Neutrophil (primary cell): ENCODE measurements around the gene ZNF83.

ENCODE experiments used
- H3K27ac ChIP-seq: fragments of 200-600 bp; sonication (generic); 2 replicates; pipeline ENCODE4 v1.5.1; 2016; ENCODE audit warnings: mild to moderate bottlenecking, moderate library complexity
- H3K27me3 ChIP-seq: fragments of 200-600 bp; sonication (generic); 2 replicates; pipeline ENCODE4 v1.6.0; 2016; ENCODE audit warnings: mild to moderate bottlenecking
- H3K36me3 ChIP-seq: fragments of 200-600 bp; sonication (generic); 2 replicates; pipeline ENCODE4 v1.5.1; 2017
- H3K4me1 ChIP-seq, 2 experiments: fragments of 200-600 bp in 1 of 2; sonication (generic) in 1 of 2; 1 replicate in 1 of 2; 2 replicates in 1 of 2; pipeline versions ENCODE4 v1.5.1 to v1.6.1; 2013 to 2016; ENCODE audit warnings: low read depth in 1 of 2, low read length in 1 of 2, mild to moderate bottlenecking in 1 of 2, moderate library complexity in 1 of 2; ENCODE audit not compliant: control insufficient read depth in 1 of 2, insufficient read depth in 1 of 2
- H3K4me3 ChIP-seq, 2 experiments: fragments of 200-600 bp in 1 of 2; sonication (generic) in 1 of 2; 1 replicate in 1 of 2; 2 replicates in 1 of 2; pipeline ENCODE4 v1.5.1; 2013 to 2016; ENCODE audit warnings: low read depth in 1 of 2, low read length in 1 of 2, mild to moderate bottlenecking in 1 of 2, moderate library complexity in 1 of 2
- H3K9me3 ChIP-seq: fragments of 200-600 bp; sonication (generic); 2 replicates; pipeline ENCODE4 v1.5.1; 2016
- CTCF ChIP-seq: fragments of 200-600 bp; sonication (generic); IDR thresholded peaks from 2 replicates; pipeline ENCODE4 v1.5.1; 2016; ENCODE audit warnings: antibody characterized with exemption

ZNF83 gene

GRCh38 chr19:52673014-52673413 is 34.9 kb upstream of the ZNF83 start:
- peaks cover 3% of the 10 kb centered on the region for H3K9me3 ChIP-seq
- H3K27ac ChIP-seq, result no peak overlapping the region
- H3K27me3 ChIP-seq, result no peaks in the 10 kb centered on the region
- no peak for TF ChIP-seq CTCF
- H3K36me3 ChIP-seq, result no peaks in the 10 kb centered on the region
- no peak overlapping the region for H3K4me3 ChIP-seq
- H3K4me1 ChIP-seq, result no peaks in the 10 kb centered on the region

GRCh38 chr19:52670046-52670445 is 31.9 kb upstream of the ZNF83 start:
- H3K27me3 ChIP-seq, result no peaks in the 10 kb centered on the region
- H3K36me3 ChIP-seq, result no peaks in the 10 kb centered on the region
- H3K4me1 ChIP-seq, result peaks cover 7 to 23% of the 10 kb centered on the region in 2 experiments
- H3K4me3 ChIP-seq, result no peak overlapping the region
- no peak overlapping the region for H3K27ac ChIP-seq
- H3K9me3 ChIP-seq, result peaks cover 3% of the 10 kb centered on the region
- no peak for TF ChIP-seq CTCF

- no peak overlapping the region for H3K4me3 ChIP-seq
- no peaks in the 10 kb centered on the region for H3K36me3 ChIP-seq
- H3K27me3 ChIP-seq, result no peaks in the 10 kb centered on the region
- H3K27ac ChIP-seq, result no peak overlapping the region
- no peak for TF ChIP-seq CTCF
- H3K4me1 ChIP-seq, result peaks cover 11 to 27% of the 10 kb centered on the region in 2 experiments
- peaks cover 3% of the 10 kb centered on the region for H3K9me3 ChIP-seq
Measured at GRCh38 chr19:52669586-52669985, 31.4 kb upstream of the ZNF83 start.

GRCh38 chr19:52667972-52668371 is 29.8 kb upstream of the ZNF83 start:
- Histone ChIP-seq H3K4me3 (no peak overlapping the region), H3K27me3 (no peaks in the 10 kb centered on the region), H3K4me1 (peaks cover 11 to 27% of the 10 kb centered on the region in 2 experiments), H3K27ac (no peak overlapping the region), H3K36me3 (no peaks in the 10 kb centered on the region), H3K9me3 (peaks cover 3% of the 10 kb centered on the region)
- no peak for TF ChIP-seq CTCF

- Histone ChIP-seq H3K9me3 (no peaks in the 10 kb centered on the region), H3K4me3 (no peak overlapping the region), H3K27ac (peak overlapping the region; percentile 49), H3K4me1 (peaks cover 11 to 27% of the 10 kb centered on the region in 2 experiments), H3K27me3 (no peaks in the 10 kb centered on the region), H3K36me3 (no peaks in the 10 kb centered on the region)
- TF ChIP-seq CTCF, result no peak
Measured at GRCh38 chr19:52666506-52666905, 28.4 kb upstream of the ZNF83 start.

- H3K4me1 ChIP-seq, result peaks cover 11 to 27% of the 10 kb centered on the region in 2 experiments
- H3K9me3 ChIP-seq, result no peaks in the 10 kb centered on the region
- no peak for TF ChIP-seq CTCF
- H3K36me3 ChIP-seq, result peaks cover under 1% of the 10 kb centered on the region
- H3K4me3 ChIP-seq, result no peak overlapping the region
- H3K27me3 ChIP-seq, result no peaks in the 10 kb centered on the region
- H3K27ac ChIP-seq, result peak overlapping the region; percentile 47
Measured at GRCh38 chr19:52665529-52665928, 27.4 kb upstream of the ZNF83 start.
